DND-41 (cell line): ENCODE measurements around the gene MREG.

Experiments used
- EZH2 ChIP-seq: IDR thresholded peaks from 3 replicates; pipeline ENCODE4 v1.6.1; 2012; ENCODE audit warnings: borderline replicate concordance, low read depth, mild to moderate bottlenecking, moderate library complexity, low read length, inconsistent platforms; ENCODE audit not compliant: severe bottlenecking
- TF ChIP-seq, protein P1 (sequence below): IDR thresholded peaks from 2 replicates; pipeline ENCODE4 v1.5.1; 2012; ENCODE audit warnings: borderline replicate concordance, low read length, moderate library complexity, mild to moderate bottlenecking; ENCODE audit not compliant: poor library complexity, severe bottlenecking; ENCODE audit errors: extremely low read depth

- no peak for TF ChIP-seq EZH2
- TF ChIP-seq, protein P1, sequence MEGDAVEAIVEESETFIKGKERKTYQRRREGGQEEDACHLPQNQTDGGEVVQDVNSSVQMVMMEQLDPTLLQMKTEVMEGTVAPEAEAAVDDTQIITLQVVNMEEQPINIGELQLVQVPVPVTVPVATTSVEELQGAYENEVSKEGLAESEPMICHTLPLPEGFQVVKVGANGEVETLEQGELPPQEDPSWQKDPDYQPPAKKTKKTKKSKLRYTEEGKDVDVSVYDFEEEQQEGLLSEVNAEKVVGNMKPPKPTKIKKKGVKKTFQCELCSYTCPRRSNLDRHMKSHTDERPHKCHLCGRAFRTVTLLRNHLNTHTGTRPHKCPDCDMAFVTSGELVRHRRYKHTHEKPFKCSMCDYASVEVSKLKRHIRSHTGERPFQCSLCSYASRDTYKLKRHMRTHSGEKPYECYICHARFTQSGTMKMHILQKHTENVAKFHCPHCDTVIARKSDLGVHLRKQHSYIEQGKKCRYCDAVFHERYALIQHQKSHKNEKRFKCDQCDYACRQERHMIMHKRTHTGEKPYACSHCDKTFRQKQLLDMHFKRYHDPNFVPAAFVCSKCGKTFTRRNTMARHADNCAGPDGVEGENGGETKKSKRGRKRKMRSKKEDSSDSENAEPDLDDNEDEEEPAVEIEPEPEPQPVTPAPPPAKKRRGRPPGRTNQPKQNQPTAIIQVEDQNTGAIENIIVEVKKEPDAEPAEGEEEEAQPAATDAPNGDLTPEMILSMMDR = no peak
Measured at GRCh38 chr2:216003876-216004696, 9.3 kb downstream of the MREG start.
